NCI-H187 (cell line): ENCODE measurements around the gene PDE2A.

ENCODE experiments used
- DNase-seq, 2 experiments: peaks; one replicate each; lab custom pipeline; 2025; lab: John Stamatoyannopoulos, UW

The PDE2A gene

DNA sequence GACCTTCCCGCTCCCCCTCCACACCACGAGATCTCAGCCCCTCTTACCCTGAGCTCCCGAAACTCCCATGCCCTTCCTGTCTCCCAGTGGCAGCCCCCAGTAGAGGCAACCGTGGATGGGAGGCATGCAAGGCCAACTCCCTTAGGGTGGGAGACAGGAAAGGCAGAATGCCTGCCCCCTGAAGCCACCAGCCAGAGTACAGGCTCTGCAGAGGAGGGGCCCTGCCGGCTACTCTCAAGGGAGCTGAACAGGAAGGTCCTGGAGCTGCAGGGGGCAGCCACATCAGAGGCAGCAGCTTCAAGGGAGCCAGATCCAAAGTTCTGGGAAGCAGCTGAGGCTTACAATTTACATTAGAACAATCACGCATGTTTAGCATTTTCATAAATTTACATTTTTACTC, 38.3 kb downstream of the PDE2A start:
- DNase-seq: no peak

DNA sequence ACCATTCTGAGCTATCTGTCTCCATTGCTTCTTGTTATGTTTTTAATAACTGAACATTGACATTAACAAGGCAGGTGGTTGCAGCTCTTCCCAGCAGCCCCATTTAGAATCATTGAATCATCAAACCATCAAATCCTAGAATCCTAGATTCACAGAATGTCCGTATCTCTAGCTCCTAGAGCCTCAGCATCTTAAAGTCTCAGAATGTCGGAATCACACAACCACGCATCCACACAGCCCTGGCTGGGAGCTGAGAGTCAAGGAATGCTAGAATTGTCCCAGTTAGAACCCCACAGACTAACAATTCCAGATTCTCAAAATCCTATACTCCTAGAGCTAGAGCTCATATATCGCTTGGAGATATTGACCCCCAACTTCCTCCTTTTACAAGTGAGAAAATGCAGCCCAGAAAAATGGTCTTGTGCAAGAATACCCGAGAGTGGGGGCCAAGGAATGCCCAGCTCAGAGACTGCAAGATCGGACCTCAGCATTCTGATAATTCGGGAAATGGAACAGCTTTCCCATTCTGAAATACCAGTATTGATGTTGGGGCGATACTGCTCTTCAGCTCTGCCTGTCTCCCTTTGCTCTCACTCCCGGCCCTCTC, 38.8 kb downstream of the PDE2A start:
- no peak for DNase-seq

DNA sequence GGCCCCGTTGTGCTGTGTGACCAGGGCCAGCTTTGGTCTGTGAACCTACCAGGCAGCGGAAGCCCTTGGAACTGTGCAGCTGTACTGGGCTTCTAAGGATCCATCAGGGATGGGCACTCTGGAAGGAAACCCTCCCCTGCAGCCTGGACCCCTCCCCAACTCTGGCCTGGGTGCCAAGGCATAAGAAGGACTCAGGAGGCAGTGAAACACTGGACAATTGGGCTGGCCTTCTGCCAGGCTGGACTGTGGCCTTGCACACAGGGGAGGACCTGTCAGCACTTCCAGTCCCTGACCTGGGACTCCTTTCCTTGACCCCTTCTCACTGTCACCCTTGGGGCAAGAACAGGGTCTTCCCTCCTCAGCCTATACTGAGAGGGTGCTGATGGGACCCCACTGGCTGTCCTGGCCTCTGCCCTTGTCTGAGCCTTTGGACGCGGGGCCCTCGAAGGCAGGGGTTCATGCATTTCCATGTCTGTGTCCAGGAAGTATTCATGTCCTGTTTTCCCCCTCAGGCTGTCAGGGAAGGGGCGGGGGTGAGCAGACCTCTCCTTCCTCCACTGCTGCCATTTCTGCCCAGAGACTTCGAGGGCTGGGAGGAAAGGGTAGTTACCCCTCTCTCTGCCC, 39.6 kb downstream of the PDE2A start:
- no peak for DNase-seq

DNA sequence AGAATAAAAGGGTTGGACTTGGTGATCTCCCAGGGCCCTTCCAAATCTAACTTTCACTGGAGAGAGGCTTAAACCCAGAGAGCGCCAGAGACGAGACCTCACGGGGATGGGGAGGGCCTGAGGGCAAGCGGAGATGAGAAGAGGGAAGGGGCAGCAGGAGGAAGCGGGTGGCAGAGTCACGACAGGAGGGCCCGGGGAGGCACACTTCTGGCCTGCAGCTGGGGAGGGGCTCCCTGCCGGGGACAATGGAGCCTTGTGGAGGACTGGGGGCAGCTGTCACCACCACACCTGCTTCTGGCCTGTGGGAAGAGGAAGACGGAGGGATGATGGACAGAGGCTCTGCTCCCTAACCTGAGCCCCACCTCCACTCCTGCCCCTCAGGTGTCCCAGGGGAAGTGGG, 40.2 kb downstream of the PDE2A start:
- DNase-seq: no peak

DNA sequence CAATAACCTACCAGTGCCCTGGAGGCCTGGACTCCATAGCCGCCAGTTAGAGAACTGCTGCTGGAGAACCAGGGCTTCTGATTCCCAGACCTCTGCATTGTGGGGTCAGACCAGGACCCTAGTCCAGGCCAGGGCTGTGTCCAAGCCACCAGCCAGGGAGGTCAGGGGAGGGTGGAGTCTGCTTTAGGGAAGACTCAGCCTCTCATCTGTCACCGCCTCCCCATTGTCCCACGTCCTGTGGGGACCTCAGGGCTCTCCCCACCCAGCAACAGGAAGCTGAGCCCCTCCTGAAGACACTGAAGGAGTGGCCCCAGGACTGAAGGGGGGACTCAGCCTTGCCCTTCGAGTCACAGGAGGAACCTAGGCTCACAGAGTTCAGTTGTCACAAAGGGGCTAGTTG, 41.2 kb downstream of the PDE2A start:
- DNase-seq: no peak

DNA sequence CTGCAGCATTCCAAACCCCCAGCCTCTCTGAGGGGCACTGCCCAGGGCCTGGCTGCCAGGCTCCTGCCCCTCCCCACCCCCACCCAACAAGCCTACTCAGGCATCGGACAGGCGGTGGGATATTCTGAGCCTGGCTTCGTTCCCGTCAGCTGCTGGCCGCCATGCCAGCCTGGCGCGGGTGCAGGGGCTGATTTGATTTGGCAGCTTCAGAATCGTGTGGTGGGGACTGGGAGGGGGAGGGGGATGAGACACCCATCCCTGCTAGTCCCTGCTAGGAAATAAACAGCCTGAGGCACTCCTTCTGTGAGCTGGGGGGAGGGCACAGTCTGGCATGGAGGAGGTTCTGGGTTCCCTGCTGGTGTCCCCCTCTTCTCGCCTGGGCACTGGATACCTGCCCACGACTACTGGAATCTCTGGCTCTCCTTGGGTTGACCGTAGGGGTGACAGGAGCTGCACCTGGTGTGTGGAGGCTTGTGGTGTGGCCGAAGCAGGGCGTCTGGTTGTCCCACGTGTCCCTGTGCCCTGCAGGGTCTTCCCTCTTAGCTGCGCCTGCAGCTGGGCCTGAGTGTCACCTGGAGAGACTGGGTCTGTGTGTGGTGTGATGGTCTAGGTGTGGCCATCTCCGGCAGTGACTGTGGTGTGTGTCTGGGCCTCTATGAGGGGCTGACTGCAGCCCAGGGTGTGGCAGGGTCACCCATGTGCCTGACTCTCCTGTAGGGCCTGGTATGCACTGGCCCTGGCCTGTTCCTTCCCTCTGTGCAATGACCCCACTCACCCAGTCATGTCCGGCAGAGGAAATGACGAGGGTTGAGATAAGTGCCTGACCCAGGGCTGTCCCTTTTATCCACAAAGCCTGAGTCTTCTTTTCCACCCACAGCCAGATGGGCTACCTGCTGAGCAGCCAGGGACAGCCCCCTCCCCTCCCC, 42.2 kb downstream of the PDE2A start:
- no peak for DNase-seq

DNA sequence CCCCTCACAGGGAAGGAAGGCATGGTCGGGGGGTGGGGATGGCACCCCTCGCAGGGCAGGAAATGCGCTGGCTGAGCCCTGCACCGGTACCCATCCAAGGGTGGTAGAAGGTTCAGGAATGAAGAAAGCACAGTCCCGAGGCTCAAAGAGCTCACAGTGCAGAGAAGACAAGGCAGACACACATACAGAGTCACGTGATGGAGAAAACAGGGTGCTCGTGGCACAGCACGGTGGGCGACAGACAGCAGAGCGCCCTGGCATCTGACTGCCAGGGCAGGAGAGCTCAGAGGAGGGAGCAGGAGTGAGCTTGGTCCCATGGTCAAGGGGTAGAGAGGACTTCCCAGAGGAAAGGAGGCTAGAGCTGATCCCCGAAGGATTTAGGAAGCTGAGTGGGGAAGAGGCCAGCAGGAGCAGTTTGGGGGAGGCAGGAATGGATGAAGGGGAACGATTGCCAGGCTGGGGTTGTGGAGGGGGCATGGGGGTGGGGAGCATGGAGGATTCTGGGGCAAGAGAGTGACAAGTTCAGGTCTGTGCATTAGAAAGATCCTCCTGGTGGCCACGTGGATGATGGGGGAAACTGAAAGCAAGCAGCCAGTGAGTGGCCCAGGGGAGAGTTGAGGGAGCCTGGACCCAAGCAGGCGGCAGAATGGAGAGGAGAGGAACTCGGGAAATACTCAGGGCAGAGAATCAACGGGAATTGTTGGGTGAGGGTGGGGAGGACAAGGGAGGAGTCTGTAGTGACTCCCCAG, 43.9 kb downstream of the PDE2A start:
- no peak for DNase-seq

DNA sequence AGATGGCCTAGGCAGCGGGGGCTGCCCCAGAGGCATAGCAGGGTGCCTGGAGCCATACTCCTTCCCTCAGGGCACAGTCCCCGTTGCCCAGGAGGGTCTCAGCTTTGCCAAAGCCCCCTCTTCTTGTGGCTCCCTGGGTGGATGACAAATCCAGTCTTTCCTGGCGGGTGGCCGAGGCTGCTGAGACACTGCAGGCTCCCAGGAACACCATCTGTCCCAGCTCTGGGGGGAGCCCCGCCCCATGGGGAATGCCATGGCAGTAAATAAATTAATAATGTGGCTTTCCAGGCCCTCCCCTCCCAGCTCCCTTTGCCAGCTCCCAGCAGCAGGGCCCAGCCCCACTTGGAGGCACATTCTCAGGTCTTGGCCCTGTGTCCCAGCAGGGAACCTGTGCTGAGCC, 45.0 kb downstream of the PDE2A start:
- DNase-seq: no peak

DNA sequence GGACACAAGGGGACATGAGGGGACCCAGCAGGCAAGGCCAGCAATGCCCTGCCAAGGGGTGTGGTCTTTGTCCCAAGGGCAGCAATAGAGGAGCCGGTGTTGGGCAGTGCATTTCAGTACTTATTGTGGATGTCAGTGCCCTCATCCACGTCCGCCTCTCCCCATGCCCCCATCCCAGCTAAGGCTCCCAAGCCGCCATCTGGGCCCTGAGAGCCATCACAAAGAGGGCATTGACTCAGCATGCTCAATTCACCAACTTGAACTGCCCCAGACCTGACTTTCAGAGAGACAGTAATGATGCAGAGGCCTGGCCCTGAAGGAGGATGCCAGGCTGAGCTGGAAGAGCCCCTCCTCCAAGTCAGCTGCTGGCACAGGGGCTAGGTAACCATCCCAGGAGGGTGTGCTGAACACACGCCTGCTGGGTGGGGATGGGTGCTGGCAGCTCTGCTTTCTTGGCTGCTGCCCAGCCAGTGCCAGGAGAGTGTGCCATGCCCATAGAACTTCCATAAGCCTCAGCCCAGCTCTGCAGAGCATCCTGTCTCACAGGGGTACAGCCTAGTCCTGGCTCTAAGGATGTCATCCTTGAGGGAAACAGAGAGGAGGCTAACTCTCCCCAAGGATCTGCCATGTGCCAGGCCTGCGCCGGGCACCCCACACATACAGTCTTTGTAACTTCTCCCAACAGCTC, 46.5 kb downstream of the PDE2A start:
- DNase-seq: no peak

DNA sequence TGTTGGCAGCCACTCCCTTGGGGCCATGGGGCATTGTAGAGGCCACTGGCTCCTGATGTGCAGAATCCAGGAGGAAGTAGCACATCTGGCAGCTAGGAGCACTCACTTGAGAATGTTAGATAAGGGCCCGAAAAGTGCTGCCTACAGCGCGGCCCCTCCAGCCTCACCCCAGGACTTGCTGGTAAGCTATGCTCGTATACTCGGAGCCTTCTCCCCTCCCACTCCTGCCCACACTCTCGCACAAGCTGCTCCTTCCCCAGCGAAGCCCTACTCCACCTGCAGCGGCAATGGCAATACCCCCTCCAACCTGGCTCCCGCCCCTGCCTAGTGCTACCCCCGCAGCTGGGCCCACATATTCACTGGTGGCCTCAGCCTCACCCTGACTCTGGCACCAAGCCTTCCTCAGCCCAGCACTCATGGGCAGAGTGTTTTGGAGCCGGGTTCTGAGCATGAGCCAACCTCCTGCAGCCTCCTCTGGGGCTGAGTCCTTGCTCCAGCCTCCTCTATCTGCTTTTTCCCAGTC, 47.7 kb downstream of the PDE2A start:
- no peak for DNase-seq

DNA sequence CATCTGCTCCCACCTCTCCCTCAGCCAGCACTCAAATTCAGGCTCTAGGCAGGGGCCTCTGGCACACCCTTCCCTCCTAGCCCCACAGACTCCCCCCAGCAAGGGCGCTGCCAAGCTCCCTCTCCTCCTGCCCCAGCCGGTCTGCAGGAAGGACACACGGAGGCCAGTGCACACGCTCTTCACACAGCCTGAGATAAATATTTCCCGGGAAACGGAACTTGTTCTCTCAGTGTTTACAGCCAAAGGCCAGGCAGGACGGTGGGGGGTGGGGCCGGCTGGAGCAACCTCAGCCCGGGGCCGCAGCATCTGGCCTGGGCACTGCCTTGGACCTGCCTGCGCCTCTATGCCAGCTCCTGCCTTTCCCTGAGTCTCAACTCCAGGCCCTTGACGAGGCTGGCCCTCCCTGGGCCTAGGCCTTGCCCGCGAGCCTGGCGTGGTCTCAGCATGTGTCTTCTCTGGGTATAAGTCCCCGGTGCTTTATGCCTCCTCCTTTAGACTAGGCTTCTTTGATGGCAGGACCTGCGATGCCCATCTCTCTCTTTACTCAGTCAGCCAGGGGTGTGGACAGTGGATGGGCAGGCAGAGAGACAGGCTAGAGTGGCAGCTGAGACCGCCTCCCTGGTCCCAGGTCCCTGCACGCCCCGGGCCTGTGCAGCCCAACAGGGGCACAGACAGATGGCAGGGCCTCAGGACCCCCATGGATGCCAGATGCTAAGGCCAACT, 48.4 kb downstream of the PDE2A start:
- no peak for DNase-seq

DNA sequence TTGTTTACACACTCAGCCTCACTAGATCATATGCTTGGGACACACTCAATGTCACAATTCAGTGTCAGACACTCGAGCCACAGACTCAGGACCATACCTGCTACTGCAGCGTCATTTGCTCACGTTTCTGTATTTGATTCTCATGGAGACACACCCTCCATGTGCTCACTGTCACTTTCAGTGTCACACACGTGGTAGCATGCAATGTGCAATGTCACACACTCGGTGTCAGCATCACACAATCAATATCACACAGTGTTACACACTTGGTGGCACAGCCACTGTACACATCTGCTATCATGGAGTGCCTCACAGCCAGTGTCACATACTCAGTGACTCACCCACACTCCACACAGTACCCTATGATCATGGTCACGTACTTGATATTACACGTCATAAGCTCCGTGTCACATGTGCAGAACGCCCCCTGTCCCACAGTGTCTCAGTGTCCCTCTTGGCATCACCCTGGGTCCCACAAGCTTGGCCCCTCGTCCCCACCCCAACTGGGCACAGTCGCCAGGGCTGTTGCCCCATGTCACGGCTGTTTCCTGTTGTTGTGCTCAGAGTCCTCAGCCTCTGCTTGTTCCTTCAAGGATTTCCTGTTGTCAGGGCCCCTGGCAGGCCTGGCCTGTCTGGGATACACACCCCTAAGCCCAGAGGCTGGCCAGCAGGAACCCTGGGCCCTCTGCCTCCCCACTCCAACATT, 49.6 kb downstream of the PDE2A start:
- no peak for DNase-seq

DNA sequence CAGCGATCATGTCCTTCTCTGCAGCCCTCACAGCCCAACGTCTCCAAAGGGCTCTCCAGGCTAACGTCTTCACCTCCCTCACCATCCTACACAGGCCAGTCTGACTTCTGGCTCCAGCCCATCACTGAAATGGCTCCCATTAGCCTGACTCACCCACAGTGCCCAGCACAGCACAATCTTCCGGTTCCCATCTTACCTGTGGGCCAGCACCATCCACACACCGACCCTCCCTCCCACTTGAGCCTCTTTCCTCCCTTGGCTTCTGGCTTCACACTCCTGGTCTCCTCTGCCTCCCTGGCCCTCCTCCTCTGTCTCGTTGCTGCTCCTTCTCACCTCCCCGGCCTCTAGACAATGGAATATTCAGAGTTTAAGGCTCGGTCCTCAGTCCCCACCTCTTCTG, 51.2 kb downstream of the PDE2A start:
- DNase-seq: no peak

DNA sequence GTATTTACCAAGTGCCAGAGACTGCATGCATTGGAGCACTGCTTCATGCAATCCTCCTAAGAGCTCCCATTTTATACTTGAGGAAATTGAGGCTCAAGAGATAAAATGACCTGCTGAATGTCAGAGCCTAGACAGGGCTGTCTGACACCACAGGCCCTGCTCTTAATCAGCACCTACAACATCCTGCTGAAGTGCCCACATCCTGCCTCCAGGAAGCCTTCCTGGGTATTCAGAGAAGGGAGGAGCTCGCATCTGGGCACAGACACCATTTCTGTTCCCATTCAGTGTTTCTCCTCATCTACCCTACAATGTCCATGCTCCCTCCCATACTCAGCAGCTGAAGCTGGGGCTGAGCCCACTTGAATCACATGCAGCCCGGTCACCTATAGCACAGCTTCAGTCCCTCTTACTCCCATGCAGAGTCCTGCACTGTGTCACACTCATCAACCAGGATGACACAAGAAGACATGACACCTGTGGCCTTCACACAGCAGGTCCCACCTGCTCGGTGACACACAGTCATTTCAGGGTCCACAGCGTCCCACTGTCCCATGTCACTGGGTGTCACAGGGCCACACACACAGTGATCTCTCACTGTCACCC, 53.1 kb downstream of the PDE2A start:
- DNase-seq: no peak

DNA sequence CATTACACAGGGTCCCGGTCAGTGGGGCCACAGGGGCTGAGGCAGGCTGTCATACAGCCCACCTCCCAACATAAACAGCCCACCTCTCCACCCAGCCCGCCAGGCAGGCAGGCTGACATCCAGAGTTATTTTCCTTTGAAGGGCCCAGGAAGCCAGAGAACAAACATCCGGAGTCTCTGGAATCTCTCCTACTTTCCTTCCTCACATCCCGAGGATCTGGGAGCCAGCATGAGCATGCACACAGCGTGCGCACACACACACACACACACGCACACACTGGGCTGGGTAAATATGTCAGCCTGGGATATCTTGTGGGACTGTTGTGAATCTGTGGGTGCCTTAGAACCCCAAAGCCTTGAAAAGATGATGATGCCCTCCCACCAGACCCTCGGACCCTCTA, 55.4 kb downstream of the PDE2A start:
- no peak for DNase-seq

DNA sequence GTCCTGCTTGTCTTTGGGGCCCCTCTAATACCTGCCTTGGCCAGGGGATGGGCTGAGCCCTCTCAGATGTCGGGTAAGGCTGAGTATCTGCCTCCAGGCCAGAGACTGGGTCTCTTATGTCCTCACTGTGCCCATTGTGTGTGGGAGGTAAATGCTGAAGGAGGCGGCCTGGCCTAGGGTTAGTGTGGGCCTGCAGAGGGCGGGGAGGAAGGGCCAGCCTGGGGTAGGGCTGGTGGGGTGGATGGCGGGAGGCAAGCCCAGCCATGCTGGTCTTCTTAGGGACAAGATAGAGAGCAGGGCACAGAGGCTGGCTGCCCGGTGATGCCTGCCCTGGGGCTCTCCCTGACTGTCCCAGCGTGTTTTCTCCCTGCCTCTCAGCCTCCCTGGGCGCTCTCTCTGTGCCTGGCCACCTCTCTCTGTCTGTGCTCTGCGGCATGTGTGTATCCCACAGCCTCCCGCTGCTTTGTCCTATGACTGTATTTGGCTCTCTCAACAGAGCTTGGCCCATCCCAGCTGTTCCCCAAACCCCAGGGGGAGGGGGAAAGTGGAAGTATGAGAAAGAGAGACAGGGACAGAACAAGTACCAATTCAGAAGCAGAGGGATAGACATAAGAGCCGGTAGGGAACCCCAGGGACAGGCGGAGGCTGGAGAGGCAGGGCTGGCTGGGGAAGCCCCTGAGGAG, 57.0 kb downstream of the PDE2A start:
- DNase-seq: no peak

DNA sequence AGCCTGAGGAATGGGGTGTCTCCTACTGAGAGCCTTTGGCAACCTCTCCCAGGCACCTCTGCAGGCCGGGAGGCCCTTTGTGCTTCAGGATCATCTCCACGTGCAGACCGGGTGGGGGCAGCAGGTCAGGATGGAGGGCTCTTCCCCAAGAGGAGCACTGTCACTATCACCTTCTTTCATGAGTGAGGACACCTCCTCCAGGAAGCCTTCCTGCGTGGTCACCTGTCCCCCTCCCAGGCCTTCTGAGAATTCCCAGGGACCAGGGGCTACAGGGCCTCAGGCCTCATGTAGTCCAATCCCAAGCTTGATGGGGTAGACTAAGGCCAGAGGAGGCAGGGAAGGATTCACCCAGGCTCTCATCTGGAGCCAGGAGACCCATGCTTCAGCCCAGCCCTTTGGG, 57.6 kb downstream of the PDE2A start:
- DNase-seq: no peak

DNA sequence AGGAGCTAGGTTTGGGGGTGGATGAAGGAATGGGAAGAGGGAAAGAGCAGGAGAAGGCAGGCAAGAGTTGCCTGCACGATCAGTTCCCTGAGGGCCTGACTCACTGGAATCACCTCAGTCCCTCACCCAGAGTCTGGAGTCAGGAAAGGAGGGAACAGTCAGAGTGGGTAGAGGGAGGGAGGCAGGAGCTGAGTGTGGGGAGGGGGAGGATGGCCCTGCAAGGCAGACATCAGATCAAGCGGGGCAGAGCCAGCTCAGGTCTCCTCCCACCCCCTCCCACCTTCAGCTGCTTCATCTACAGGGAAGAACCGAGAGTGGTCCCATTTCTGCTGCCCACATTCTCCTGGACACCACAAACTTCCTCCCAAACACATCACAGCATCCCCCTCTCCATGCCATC, 58.9 kb downstream of the PDE2A start:
- no peak for DNase-seq

DNA sequence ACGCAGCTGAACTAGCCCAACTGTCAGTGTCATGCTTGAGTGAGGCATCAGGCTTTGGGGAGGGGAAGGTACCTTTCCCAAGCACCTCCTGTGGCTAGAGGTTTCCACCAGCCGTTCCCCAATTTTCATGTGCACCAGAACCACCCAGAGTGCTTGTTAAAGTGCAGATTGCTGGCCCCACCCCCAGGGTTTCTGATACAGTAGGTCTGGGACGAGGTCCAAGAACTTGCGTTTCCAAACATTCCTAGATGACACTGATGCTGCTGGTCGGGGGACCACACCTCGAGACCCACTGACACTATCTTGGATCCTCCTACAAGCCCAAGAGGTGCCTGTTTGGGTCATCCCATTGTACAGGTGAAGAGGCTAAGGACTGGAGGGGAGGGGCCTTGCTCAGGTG, 59.8 kb downstream of the PDE2A start:
- no peak for DNase-seq
